GM12878 (cell line): ENCODE measurements around the gene TTC9B. TPM values are rescaled to one million over a fixed set of nuclear protein-coding genes. Genes with fewer than 3 reads are reported as not detected.

Experiments used
- ASH2L ChIP-seq: fragments of 300-600, 200-600 bp; sonication (generic); IDR thresholded peaks from 2 replicates; pipeline ENCODE4 v1.6.1; 2017; ENCODE audit warnings: low read depth, mild to moderate bottlenecking, borderline replicate concordance
- BCLAF1 ChIP-seq: fragments of 450-650 bp; IDR thresholded peaks from 2 replicates; pipeline ENCODE4 v1.6.1; 2017; ENCODE audit warnings: antibody characterized with exemption, mild to moderate bottlenecking, moderate library complexity
- BRCA1 ChIP-seq: IDR thresholded peaks from 2 replicates; pipeline ENCODE4 v1.6.1; 2011; ENCODE audit warnings: low read depth, low read length, improper control_type of control experiment
- HCFC1 ChIP-seq: fragments of 150-350 bp; IDR thresholded peaks from 2 replicates; pipeline ENCODE4 v1.6.1; 2014; ENCODE audit warnings: low read length
- JUND ChIP-seq: IDR thresholded peaks from 2 replicates; pipeline ENCODE4 v1.6.1; 2012; ENCODE audit warnings: low read depth, mild to moderate bottlenecking, low read length, improper control_type of control experiment, moderate library complexity
- NR2C1 ChIP-seq: fragments of 450-650 bp; IDR thresholded peaks from 2 replicates; pipeline ENCODE4 v1.6.1; 2017; ENCODE audit warnings: antibody characterized with exemption, mild to moderate bottlenecking, moderate library complexity
- RAD21 ChIP-seq: IDR thresholded peaks from 2 replicates; pipeline ENCODE4 v1.6.1; 2011; ENCODE audit warnings: mild to moderate bottlenecking, low read depth, low read length, moderate library complexity; ENCODE audit not compliant: insufficient read depth
- SMC3 ChIP-seq: IDR thresholded peaks from 2 replicates; pipeline ENCODE4 v1.6.1; 2011; ENCODE audit warnings: low read length, improper control_type of control experiment, borderline replicate concordance
- USF2 ChIP-seq: IDR thresholded peaks from 2 replicates; pipeline ENCODE4 v1.6.1; 2011; ENCODE audit warnings: low read depth, low read length, improper control_type of control experiment, borderline replicate concordance
- ZBTB11 ChIP-seq: fragments of 450-650 bp; formaldehyde crosslinking; IDR thresholded peaks from 2 replicates; pipeline ENCODE4 v1.5.0; 2022; ENCODE audit warnings: mild to moderate bottlenecking, missing genetic modification characterization
- ZBTB40 ChIP-seq: fragments of 450-650 bp; IDR thresholded peaks from 2 replicates; pipeline ENCODE4 v1.6.1; 2016; ENCODE audit warnings: mild to moderate bottlenecking, moderate library complexity, borderline replicate concordance
- polyA plus RNA-seq, 11 experiments: library from polyadenylated mRNA; depleted of rRNA in 4 of 11; unstranded in 6 of 11; stranded (reverse) in 5 of 11; fragments of >200 nt; fragmentation: Nextera tagmentation in 4 of 11; fragmentation: Illumina TruSeq in 1 of 11; extraction: Ambion mirVana in 4 of 11; extraction: Trizol in 1 of 11; gene quantifications; 1 replicate in 1 of 11; 2 replicates in 10 of 11; pipeline versions ENCODE4 v1.2.1 to v1.2.3, GENCODE V29; 2011 to 2016; ENCODE audit warnings: inconsistent platforms in 2 of 11, missing spikeins in 2 of 11, low read depth in 1 of 11
- total RNA-seq, 4 experiments: library from RNA; depleted of rRNA in 3 of 4; stranded (reverse); fragments of >200 nt in 3 of 4; fragmentation: Illumina TruSeq in 1 of 4; extraction: Trizol in 1 of 4; gene quantifications; 2 replicates each; pipeline versions ENCODE4 v1.2.1 to v1.2.3, GENCODE V29; 2013 to 2021
- TF ChIP-seq, protein P1 (sequence below): fragments of 150-350 bp; IDR thresholded peaks from 2 replicates; pipeline ENCODE4 v1.6.1; 2016; ENCODE audit warnings: low read depth, low read length

Gene TTC9B
- total and polyA plus RNA-seq, 10 of the 15 experiments (the other 5 are each of a cell fraction or from before 2014, with no cell fraction given) = 0.04 to 0.14 (median 0.10) TPM; not detected in 7

- TF ChIP-seq, protein P1, sequence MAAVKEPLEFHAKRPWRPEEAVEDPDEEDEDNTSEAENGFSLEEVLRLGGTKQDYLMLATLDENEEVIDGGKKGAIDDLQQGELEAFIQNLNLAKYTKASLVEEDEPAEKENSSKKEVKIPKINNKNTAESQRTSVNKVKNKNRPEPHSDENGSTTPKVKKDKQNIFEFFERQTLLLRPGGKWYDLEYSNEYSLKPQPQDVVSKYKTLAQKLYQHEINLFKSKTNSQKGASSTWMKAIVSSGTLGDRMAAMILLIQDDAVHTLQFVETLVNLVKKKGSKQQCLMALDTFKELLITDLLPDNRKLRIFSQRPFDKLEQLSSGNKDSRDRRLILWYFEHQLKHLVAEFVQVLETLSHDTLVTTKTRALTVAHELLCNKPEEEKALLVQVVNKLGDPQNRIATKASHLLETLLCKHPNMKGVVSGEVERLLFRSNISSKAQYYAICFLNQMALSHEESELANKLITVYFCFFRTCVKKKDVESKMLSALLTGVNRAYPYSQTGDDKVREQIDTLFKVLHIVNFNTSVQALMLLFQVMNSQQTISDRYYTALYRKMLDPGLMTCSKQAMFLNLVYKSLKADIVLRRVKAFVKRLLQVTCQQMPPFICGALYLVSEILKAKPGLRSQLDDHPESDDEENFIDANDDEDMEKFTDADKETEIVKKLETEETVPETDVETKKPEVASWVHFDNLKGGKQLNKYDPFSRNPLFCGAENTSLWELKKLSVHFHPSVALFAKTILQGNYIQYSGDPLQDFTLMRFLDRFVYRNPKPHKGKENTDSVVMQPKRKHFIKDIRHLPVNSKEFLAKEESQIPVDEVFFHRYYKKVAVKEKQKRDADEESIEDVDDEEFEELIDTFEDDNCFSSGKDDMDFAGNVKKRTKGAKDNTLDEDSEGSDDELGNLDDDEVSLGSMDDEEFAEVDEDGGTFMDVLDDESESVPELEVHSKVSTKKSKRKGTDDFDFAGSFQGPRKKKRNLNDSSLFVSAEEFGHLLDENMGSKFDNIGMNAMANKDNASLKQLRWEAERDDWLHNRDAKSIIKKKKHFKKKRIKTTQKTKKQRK = no peak
- TF ChIP-seq ASH2L = no peak
- TF ChIP-seq JUND = no peak
- peak; percentile 23; the same call in 1 of the 2 replicates for TF ChIP-seq NR2C1
- no peak for TF ChIP-seq SMC3
- TF ChIP-seq RAD21 = no peak
- TF ChIP-seq USF2 = no peak
- peak; percentile 79 for TF ChIP-seq HCFC1
- TF ChIP-seq ZBTB11 (CRISPR knock-in tag) = no peak
- no peak for TF ChIP-seq ZBTB40
- TF ChIP-seq BRCA1 = no peak
- TF ChIP-seq BCLAF1 = peak; percentile 74; the same call in 1 of the 2 replicates
These were observed 27.0 kb downstream of the TTC9B start, which contains the start of gene MAP3K10 (continued) for GRCh38 chr19:40190891-40191835.
